Aorta (tissue), 5 donors: ENCODE results near the gene RPL36. TPM values are rescaled to one million over a fixed set of nuclear protein-coding genes. Genes with fewer than 3 reads are reported as not detected.
A peak's percentile ranks its signal among the peaks of the same experiment; 100 is the strongest.
"Not testable (repeated sequence)": the region's sequence is repeated elsewhere in the genome, so short reads cannot be mapped to it uniquely, and the experiment has no call there.

Experiments used
- ATAC-seq: fragments of 200-7000 bp; cut with Tn5 transposase; one replicate; pipeline ENCODE4 v1.9.1; 2022; ENCODE audit warnings: moderate library complexity; ENCODE audit not compliant: low FRiP score
- DNase-seq, 2 donors: peaks; one replicate each; pipeline ENCODE4 v3.0.0-alpha.2; 2020
- H3K27ac ChIP-seq, 2 donors: one replicate each; pipeline ENCODE4 v1.5.1; 2013; ENCODE audit warnings: low read length in 2 of 2, mild to moderate bottlenecking in 2 of 2, moderate library complexity in 2 of 2, control low read depth in 1 of 2, inconsistent platforms in 1 of 2, low read depth in 1 of 2
- H3K27me3 ChIP-seq, 2 donors: one replicate each; pipeline ENCODE4 v1.6.1; 2013; ENCODE audit warnings: control low read depth in 1 of 2, low read length in 1 of 2, mild to moderate bottlenecking in 1 of 2, moderate library complexity in 1 of 2; ENCODE audit not compliant: insufficient read depth in 2 of 2, control insufficient read depth in 1 of 2
- H3K36me3 ChIP-seq, 2 donors: one replicate each; pipeline ENCODE4 v1.6.1; 2013; ENCODE audit warnings: control low read depth in 1 of 2, low read length in 1 of 2, mild to moderate bottlenecking in 1 of 2; ENCODE audit not compliant: insufficient read depth in 2 of 2, control insufficient read depth in 1 of 2
- H3K4me1 ChIP-seq, 2 donors: one replicate each; pipeline ENCODE4 v1.6.1; 2013; ENCODE audit warnings: low read length in 2 of 2, control low read depth in 1 of 2, mild to moderate bottlenecking in 1 of 2, moderate library complexity in 1 of 2; ENCODE audit not compliant: insufficient read depth in 2 of 2, control insufficient read depth in 1 of 2
- H3K4me3 ChIP-seq, 2 donors: one replicate each; pipeline ENCODE4 v1.5.1; 2013; ENCODE audit warnings: low read length in 2 of 2, control low read depth in 1 of 2, mild to moderate bottlenecking in 1 of 2
- H3K9me3 ChIP-seq: one replicate; pipeline ENCODE4 v1.6.1; 2013; ENCODE audit warnings: mild to moderate bottlenecking, low read length; ENCODE audit not compliant: control insufficient read depth
- WGBS, 2 donors: extraction: QIAGEN DNeasy Blood & Tissue Kit; methylation state at CpG; one replicate each; pipeline ENCODE4 v1.1.7; 2013; 5-methylcytosine and 5-hydroxymethylcytosine counted together
- intact Hi-C, 2 donors: fragments of 100-400 bp; cut with DNase I; formaldehyde crosslinking; loops; one replicate each; pipeline versions ENCODE4 v1.14.2 to v1.15.0; 2022
- polyA plus RNA-seq, 2 donors: library from polyadenylated mRNA; stranded (reverse); fragments of 200-250 nt; gene quantifications; one replicate each; pipeline ENCODE4 v1.2.3, GENCODE V29; 2013
- total RNA-seq, 2 donors: library from RNA; stranded (reverse); fragmentation: NEBNext Ultra II Directional; extraction: Animal tissue kit (Norgen Biotek cat#: 25700); gene quantifications; one replicate each; pipeline ENCODE4 v1.2.1, GENCODE V29; 2021
- donor health status: healthy with polysubstance abuse.
- donor health status: Bipolar disorder and iron deficiency.
- donor health status: DM: no; HTN: no; CAD: no.
- donor health status: DM: no; HTN: no; CAD: no.
- donor health status: DM: yes; HTN: yes; CAD: no.

RPL36 gene
- total and polyA plus RNA-seq, 4 donors, result 521 to 1,438 (median 782) TPM

- H3K9me3 ChIP-seq, result no peaks in the 10 kb centered on the region
- H3K4me1 ChIP-seq, result no peaks in the 10 kb centered on the region
- intact Hi-C loops, result loop anchor here in 1 of 2 donors (5.0 kb wide), 2 partner anchors 61 to 1059 kb away; partner anchors contain the start of genes SAFB and SAFB2
- no peaks in the 10 kb centered on the region for H3K27me3 ChIP-seq
- 92 to 94% methylated on average over 10 of the region's 10 CpGs for WGBS, 2 donors
- H3K27ac ChIP-seq, result no peak overlapping the region
- H3K36me3 ChIP-seq, result no peaks in the 10 kb centered on the region
- H3K4me3 ChIP-seq, result no peak overlapping the region
- no peak for ATAC-seq
- no peak for DNase-seq
Measured at GRCh38 chr19:5683177-5683886, 6.8 kb upstream of the RPL36 start.

GRCh38 chr19:5684694-5685430, 5.2 kb upstream of the RPL36 start:
- no peak for ATAC-seq
- no peak overlapping the region for H3K27ac ChIP-seq
- intact Hi-C loops, result loop anchor here in 1 of 2 donors (5.0 kb wide), 2 partner anchors 63 to 1057 kb away; partner anchors contain the start of genes SAFB and SAFB2
- no peaks in the 10 kb centered on the region for H3K36me3 ChIP-seq
- H3K4me1 ChIP-seq, result no peaks in the 10 kb centered on the region
- H3K9me3 ChIP-seq, result no peaks in the 10 kb centered on the region
- 88 to 90% methylated on average over 22 of the region's 22 CpGs for WGBS, 2 donors
- DNase-seq, result no peak
- H3K27me3 ChIP-seq, result no peaks in the 10 kb centered on the region
- H3K4me3 ChIP-seq, result no peak overlapping the region

- intact Hi-C loops, result no loop called here
- Histone ChIP-seq H3K27me3 (no peaks in the 10 kb centered on the region), H3K36me3 (no peaks in the 10 kb centered on the region), H3K27ac (no peak overlapping the region), H3K4me1 (no peaks in the 10 kb centered on the region), H3K9me3 (no peaks in the 10 kb centered on the region), H3K4me3 (no peak overlapping the region)
- WGBS, 2 donors, result 46 to 50% methylated on average over 16 of the region's 16 CpGs
- DNase-seq (no peak), ATAC-seq (peak; percentile 0)
Measured at GRCh38 chr19:5686326-5686646, 3.8 kb upstream of the RPL36 start.

GRCh38 chr19:5686647-5687359, 3.3 kb upstream of the RPL36 start:
- Histone ChIP-seq H3K36me3 (no peaks in the 10 kb centered on the region), H3K4me1 (no peaks in the 10 kb centered on the region), H3K9me3 (no peaks in the 10 kb centered on the region), H3K27ac (no peak overlapping the region), H3K4me3 (peak overlapping the region in 1 of 2 donors; percentile 21), H3K27me3 (no peaks in the 10 kb centered on the region)
- peak; percentile 90 for ATAC-seq
- intact Hi-C loops, result no loop called here
- 1% methylated on average over 59 of the region's 59 CpGs for WGBS, 2 donors
- DNase-seq, result peak; percentile 99 to 100

- no peaks in the 10 kb centered on the region for H3K27me3 ChIP-seq
- no peak overlapping the region for H3K4me3 ChIP-seq
- intact Hi-C loops, result no loop called here
- H3K36me3 ChIP-seq, result no peaks in the 10 kb centered on the region
- ATAC-seq, result no peak
- 40 to 47% methylated on average over 55 to 76 of the region's 76 CpGs for WGBS, 2 donors
- DNase-seq, result no peak
- H3K4me1 ChIP-seq, result no peaks in the 10 kb centered on the region
- no peaks in the 10 kb centered on the region for H3K9me3 ChIP-seq
- peak overlapping the region in 1 of 2 donors; percentile 2 for H3K27ac ChIP-seq
Measured at GRCh38 chr19:5687360-5688198, 2.5 kb upstream of the RPL36 start.

- H3K27ac ChIP-seq, H3K4me3 ChIP-seq, H3K27me3 ChIP-seq, intact Hi-C loops, ATAC-seq, H3K9me3 ChIP-seq, H3K4me1 ChIP-seq, H3K36me3 ChIP-seq, DNase-seq: not testable (repeated sequence)
- 89 to 92% methylated on average over 13 of the region's 13 CpGs for WGBS, 2 donors
Measured at GRCh38 chr19:5688262-5688881, 1.7 kb upstream of the RPL36 start.

- intact Hi-C loops, result loop anchor here in 1 of 2 donors (1.0 kb wide), 1 partner anchor 29 kb away; the partner anchor contains the start of genes CATSPERD and LONP1
- no peaks in the 10 kb centered on the region for H3K9me3 ChIP-seq
- H3K4me1 ChIP-seq, result no peaks in the 10 kb centered on the region
- 10% methylated on average over 54 of the region's 54 CpGs for WGBS, 2 donors
- H3K27ac ChIP-seq, result peak overlapping the region in 1 of 2 donors; percentile 5
- ATAC-seq, result no peak
- H3K4me3 ChIP-seq, result peak overlapping the region in 1 of 2 donors; percentile 41
- DNase-seq, result no peak
- H3K36me3 ChIP-seq, result peaks cover 0 to 6% of the 10 kb centered on the region in 2 donors
- no peaks in the 10 kb centered on the region for H3K27me3 ChIP-seq
Measured at GRCh38 chr19:5690955-5691821, 1.1 kb downstream of the RPL36 start.
